Measurements from ENCODE around the gene C2CD3. TPM values are rescaled to one million over a fixed set of nuclear protein-coding genes. Genes with fewer than 3 reads are reported as not detected.

The C2CD3 gene
- total RNA-seq, 1 experiment from 2014 or later, result 14.4 TPM

GRCh38 chr11:74018331-74019005, 152.3 kb downstream of the C2CD3 start:
- no peaks in the 10 kb centered on the region for H3K36me3 ChIP-seq (replicated peaks; ENCODE audit: control insufficient read depth, insufficient read depth, low read length)
- H3K4me3 ChIP-seq (ENCODE audit: insufficient read depth, low read depth, low read length), result no peak overlapping the region
- no peaks in the 10 kb centered on the region for H3K27me3 ChIP-seq (ENCODE audit: control insufficient read depth, insufficient read depth, low read length)
- DNase-seq, result no peak

DNA sequence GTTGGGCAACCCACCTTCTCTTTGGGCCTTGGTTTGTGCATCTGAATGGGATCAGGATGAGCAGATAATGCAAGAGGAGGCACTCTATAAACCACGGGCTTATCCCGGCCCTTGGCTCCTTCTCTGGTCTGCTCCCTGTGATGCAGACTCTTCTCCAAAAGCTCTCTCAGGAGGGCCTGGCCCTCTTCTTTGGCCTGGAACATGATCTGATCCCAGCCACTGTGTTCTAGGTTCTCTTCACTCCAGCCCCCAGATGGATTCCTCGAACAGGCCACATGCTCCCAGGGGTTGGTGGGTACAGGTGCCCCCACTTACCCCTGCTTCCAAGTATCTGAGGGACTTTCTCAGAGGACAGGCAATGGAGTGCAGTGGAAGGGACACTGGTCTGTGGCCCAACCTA, 153.2 kb downstream of the C2CD3 start:
- no peaks in the 10 kb centered on the region for H3K27me3 ChIP-seq (ENCODE audit: control insufficient read depth, insufficient read depth, low read length)
- H3K4me3 ChIP-seq (ENCODE audit: insufficient read depth, low read depth, low read length), result no peak overlapping the region
- DNase-seq, result no peak
- H3K36me3 ChIP-seq (replicated peaks; ENCODE audit: control insufficient read depth, insufficient read depth, low read length), result no peaks in the 10 kb centered on the region; the same call in 1 of the 2 replicates

DNA sequence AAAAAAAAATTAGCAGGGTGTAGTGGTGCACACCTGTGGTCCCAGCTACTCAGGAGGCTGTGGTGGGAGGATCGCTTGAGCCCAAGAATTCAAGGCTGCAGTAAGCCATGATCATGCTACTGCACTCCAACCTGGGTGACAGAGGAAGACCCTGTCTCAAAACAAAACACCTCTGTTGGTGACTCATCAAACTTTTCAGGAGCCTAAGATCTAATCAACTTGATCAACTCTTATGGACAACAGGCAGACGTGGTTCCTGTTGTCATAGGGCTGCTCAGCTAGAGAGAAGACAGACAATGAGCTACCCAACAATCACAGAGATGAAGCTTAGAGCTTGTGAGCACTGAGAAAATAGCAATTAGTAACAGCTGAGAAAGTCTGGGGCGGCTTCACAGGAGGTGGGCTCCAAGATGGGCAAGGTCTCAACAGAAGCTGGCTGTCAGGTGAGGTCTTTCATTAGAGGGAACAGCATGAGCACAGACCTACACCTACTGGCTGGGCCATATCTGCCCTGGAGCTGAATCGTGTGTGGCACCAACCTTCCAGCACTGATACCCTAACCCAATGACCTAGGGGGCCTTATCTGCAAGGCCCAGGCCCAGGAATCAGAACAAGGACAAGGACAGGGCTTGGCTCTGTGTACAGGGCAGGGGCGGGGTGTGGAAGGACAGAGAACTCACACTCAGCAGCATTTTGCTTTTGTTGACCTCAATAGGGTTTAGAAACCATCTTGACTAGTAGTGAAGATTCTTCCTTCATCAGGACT, 154.7 kb downstream of the C2CD3 start:
- no peak overlapping the region for H3K4me3 ChIP-seq (ENCODE audit: insufficient read depth, low read depth, low read length)
- no peaks in the 10 kb centered on the region; the same call in none of the 2 replicates for H3K36me3 ChIP-seq (replicated peaks; ENCODE audit: control insufficient read depth, insufficient read depth, low read length)
- no peak for DNase-seq
- no peaks in the 10 kb centered on the region for H3K27me3 ChIP-seq (ENCODE audit: control insufficient read depth, insufficient read depth, low read length)

- Histone ChIP-seq H3K36me3 (replicated peaks; ENCODE audit: control insufficient read depth, insufficient read depth, low read length) (no peaks in the 10 kb centered on the region; the same call in none of the 2 replicates), H3K4me3 (ENCODE audit: insufficient read depth, low read depth, low read length) (no peak overlapping the region), H3K27me3 (ENCODE audit: control insufficient read depth, insufficient read depth, low read length) (no peaks in the 10 kb centered on the region)
- no peak for DNase-seq
Observed at GRCh38 chr11:74014880-74015279, 155.9 kb downstream of the C2CD3 start.

DNA sequence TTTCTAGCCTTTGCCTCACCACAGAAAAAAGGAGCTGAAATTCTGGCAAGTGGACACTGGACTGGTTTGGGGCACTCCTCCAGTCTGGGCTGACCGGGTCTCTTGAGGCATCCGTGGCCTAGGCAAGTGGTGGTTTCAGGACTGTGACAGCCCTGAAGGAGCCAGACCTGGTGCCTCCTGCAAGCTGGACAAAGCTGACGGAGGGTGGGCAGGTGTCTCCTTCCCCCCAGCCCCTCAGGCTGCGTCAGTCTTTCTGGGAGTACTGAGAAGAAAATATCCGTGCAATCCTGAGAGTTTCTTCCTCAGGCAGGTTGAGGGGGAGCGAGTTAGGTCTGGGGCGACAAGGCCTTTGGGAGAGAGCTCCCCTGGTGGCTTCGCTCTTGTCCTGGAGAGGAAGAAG, 157.7 kb downstream of the C2CD3 start:
- Histone ChIP-seq H3K36me3 (replicated peaks; ENCODE audit: control insufficient read depth, insufficient read depth, low read length) (no peaks in the 10 kb centered on the region; the same call in none of the 2 replicates), H3K4me3 (ENCODE audit: insufficient read depth, low read depth, low read length) (no peak overlapping the region), H3K27me3 (ENCODE audit: control insufficient read depth, insufficient read depth, low read length) (no peaks in the 10 kb centered on the region)
- no peak for DNase-seq

DNA sequence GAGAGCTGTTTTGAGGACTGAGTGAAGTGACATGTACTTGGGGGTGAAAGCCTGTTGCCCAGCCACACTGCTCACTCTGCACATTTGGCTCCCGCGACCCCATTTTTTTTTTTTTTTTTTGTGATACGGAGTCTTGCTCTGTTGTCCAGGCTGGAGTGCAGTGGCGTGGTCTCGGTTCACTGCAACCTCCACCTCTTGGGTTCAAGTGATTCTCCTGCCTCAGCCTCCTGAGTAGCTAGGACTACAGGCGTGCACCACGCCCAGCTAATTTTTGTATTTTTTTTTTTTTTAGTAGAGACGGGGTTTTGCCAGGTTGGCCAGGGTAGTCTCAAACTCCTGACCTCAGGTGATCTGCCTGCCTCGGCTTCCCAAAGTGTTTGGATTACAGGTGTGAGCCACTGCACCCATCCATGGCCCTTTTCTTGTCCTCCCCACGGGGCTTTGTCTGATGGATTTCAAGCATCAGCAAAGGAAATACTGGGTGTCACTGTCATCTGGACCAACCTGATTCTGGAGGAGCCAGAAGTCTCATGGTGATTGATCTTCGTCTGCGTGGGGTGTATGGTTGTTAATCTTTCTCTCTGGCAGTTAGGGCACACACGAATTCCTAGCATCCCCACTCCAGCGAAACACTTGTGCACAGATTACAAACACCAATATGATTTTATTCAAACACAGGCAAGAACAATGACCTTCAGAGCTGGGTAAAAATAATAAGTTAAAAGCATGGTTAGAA, 158.6 kb downstream of the C2CD3 start:
- H3K4me3 ChIP-seq (ENCODE audit: insufficient read depth, low read depth, low read length), result no peak overlapping the region
- no peak for DNase-seq
- H3K36me3 ChIP-seq (replicated peaks; ENCODE audit: control insufficient read depth, insufficient read depth, low read length), result no peaks in the 10 kb centered on the region; the same call in none of the 2 replicates
- H3K27me3 ChIP-seq (ENCODE audit: control insufficient read depth, insufficient read depth, low read length), result no peaks in the 10 kb centered on the region

DNA sequence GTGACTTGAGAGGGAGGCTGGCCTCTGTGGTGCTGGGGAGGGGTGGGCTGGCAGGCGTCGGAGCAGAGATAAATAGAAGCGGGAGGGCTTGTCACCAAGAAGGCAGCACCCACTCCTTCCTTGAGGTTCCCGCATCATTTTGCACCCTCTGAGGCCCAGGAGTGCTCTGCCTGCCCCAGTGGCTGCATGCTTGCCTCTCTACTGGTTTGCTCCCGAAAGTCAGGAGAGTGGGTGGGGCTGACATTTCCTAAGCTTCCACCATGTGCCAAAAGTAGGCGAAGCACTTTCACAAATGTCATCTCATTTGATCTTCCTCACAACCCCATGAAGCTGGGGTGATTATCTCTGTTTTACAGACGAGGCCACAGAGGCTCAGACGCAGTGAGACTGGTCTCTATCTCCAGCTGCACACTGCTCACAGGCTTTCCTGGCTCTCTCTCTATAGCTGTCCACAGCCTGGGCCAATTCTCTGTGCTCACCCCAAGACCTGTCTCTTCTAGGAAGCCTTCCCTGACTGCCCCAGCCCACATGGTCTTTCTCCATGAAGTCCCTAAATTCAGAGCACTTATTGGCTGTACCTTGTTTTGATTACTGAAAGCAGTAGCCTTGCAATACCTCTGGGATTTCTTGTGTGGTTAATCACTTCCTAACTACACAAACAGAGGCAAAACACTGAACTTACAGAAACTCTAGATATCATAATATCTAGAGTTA, 159.3 kb downstream of the C2CD3 start:
- H3K4me3 ChIP-seq (ENCODE audit: insufficient read depth, low read depth, low read length), result no peak overlapping the region
- no peak for DNase-seq
- H3K27me3 ChIP-seq (ENCODE audit: control insufficient read depth, insufficient read depth, low read length), result no peaks in the 10 kb centered on the region
- no peaks in the 10 kb centered on the region; the same call in none of the 2 replicates for H3K36me3 ChIP-seq (replicated peaks; ENCODE audit: control insufficient read depth, insufficient read depth, low read length)

DNA sequence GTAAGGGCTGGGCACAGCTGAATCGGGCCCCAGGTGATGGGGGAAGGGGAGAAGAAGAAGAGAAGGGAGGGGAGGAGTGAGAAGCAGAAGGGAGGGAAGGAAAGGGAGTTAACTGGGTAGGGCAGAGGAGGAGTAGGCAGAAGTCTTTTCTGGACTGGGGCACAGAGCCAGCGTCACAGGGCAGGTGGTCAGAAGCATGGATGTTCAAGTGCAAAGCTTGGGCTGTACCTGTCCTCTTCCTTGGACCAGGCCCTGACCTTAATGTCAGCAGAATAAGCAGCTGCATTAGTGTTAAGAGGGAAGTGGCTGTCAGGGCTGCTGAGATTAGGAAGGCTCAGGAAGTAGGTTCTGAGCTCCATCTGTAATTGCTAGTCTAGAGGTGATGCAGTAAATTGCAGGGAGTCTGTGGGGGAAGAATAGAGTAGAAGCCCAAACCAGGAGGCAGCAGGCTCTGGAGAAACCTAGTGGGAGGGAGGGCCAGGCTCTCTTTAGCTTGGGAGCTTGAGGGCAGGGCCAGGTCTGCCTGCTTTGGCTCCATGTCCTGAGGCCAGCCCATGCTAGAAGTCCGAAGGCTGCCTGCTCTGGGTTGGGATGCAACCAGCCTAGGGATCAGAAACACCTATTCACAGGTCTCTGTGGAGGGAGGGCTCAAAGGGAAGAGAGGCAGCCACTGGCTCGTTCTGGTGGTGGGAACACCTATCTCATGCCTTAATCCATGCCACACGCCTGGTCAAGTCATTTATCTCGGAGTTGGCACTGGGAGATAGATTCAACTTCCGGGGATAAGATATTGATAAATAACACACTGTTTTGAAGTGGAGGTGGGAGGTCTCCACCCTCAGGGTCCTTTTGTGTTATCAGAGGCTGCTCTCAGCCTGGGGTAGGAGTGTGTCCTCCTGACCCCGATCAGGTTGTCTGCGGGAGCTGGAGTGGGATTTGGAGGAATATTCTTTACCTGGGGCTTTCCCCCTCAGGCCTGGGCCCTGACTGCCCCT, 160.2 kb downstream of the C2CD3 start:
- Histone ChIP-seq H3K4me3 (ENCODE audit: insufficient read depth, low read depth, low read length) (no peak overlapping the region), H3K36me3 (replicated peaks; ENCODE audit: control insufficient read depth, insufficient read depth, low read length) (no peaks in the 10 kb centered on the region; the same call in none of the 2 replicates), H3K27me3 (ENCODE audit: control insufficient read depth, insufficient read depth, low read length) (no peaks in the 10 kb centered on the region)
- DNase-seq, result peak; percentile 46

GRCh38 chr11:74009675-74010305, 161.0 kb downstream of the C2CD3 start:
- H3K36me3 ChIP-seq (replicated peaks; ENCODE audit: control insufficient read depth, insufficient read depth, low read length), result no peaks in the 10 kb centered on the region; the same call in none of the 2 replicates
- no peak for DNase-seq
- no peak overlapping the region for H3K4me3 ChIP-seq (ENCODE audit: insufficient read depth, low read depth, low read length)
- no peaks in the 10 kb centered on the region for H3K27me3 ChIP-seq (ENCODE audit: control insufficient read depth, insufficient read depth, low read length)

- no peaks in the 10 kb centered on the region for H3K27me3 ChIP-seq (ENCODE audit: control insufficient read depth, insufficient read depth, low read length)
- no peaks in the 10 kb centered on the region; the same call in none of the 2 replicates for H3K36me3 ChIP-seq (replicated peaks; ENCODE audit: control insufficient read depth, insufficient read depth, low read length)
- DNase-seq, result no peak
- H3K4me3 ChIP-seq (ENCODE audit: insufficient read depth, low read depth, low read length), result no peak overlapping the region
Observed at GRCh38 chr11:74009230-74009547, 161.6 kb downstream of the C2CD3 start.

GRCh38 chr11:74008373-74009229, 162.2 kb downstream of the C2CD3 start, which contains the start of gene UCP3:
TSS of gene UCP3 (minus strand) at chr11:74009085. CDS start at chr11:74007042, 2,043 bp downstream.
- no peak for DNase-seq
- no peak within 1 kb of the TSS for H3K4me3 ChIP-seq (ENCODE audit: insufficient read depth, low read depth, low read length)

DNA sequence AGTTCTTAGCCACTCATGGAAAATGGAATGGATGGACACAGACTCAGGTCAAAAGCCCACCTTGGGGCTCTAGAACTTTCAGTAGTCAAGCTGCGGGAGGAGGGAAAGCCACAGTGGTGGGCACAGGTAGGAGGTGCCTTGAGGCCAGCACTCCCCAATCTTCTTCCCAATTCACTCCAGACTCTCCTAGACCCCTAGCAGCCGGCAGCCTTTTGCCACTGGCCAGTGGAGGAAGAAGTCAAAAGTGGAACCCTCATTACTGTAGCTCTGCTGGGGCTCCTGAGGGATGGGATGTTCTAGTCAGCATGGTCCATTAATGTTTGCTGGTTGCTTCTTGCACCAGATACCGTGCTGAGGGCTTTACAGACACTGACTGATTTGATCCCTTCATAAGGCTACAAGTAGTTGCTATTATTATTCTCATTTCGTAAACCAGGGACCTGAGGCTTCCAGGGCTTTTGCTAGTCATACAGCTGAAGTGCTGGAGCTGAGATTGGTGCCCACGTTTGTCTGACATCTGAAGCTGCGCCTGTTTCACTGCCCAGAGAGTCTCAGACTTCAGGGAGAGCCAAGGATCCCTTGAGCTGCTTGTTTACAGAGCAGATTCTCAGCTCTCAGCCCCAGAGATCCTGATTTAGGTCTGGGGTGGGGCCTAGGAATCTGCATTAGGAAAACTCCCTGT, 163.0 kb downstream of the C2CD3 start:
- Histone ChIP-seq H3K36me3 (replicated peaks; ENCODE audit: control insufficient read depth, insufficient read depth, low read length) (no peaks in the 10 kb centered on the region; the same call in none of the 2 replicates), H3K27me3 (ENCODE audit: control insufficient read depth, insufficient read depth, low read length) (no peaks in the 10 kb centered on the region), H3K4me3 (ENCODE audit: insufficient read depth, low read depth, low read length) (no peak overlapping the region)
- DNase-seq, result no peak

More at GRCh38 chr11:74008373-74009229, 162.2 kb downstream of the C2CD3 start, which contains the start of gene UCP3:
- H3K36me3 ChIP-seq (replicated peaks; ENCODE audit: control insufficient read depth, insufficient read depth, low read length), result no peaks in the 10 kb centered on the region; the same call in none of the 2 replicates
- H3K27me3 ChIP-seq (ENCODE audit: control insufficient read depth, insufficient read depth, low read length), result no peaks in the 10 kb centered on the region

All from H7 (cell line).